ENCODE measurements around the gene KCTD2.
"Not testable (repeated sequence)": the region's sequence is repeated elsewhere in the genome, so short reads cannot be mapped to it uniquely, and the experiment has no call there.

KCTD2 gene

GRCh38 chr17:75067856-75068255, 20.8 kb downstream of the KCTD2 start:
- ChIA-PET POLR2A (no interaction called here), CTCF (interaction anchor here (1.5 to 3.7 kb wide), 3 partner anchors 37 to 63 kb away, joined by 5 to 25 read pairs (median 19); partner anchors contain the start of gene NT5C)
- no peak overlapping the region for H3K4me3 ChIP-seq (ENCODE audit: low read depth, low read length)
- DNase-seq (ENCODE audit: low read depth, low spot score), result no peak
- TF ChIP-seq CTCF (IDR thresholded peaks at IDR 0.05; ENCODE audit: insufficient read depth, low read length, missing control alignments), result no peak

DNA sequence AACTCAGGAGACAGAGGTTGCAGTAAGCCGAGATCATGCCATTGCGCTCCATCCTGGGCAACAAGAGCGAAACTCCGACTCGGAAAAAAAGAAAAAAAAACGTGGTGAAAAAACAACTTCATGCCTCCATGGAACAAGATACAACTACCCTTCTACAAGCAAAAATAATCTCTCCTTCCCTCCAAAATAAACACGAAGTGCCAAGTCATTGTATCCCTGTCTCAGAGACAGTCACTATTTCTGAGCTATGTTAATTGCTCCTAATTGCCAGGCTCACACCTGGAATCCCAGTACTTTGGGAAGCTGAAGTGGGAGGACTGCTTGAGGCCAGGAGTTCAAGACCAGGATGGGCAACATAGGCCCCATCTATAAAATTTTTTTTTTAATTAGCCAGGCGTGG, 21.7 kb downstream of the KCTD2 start:
- POLR2A ChIA-PET, result no interaction called here
- CTCF ChIA-PET, result interaction anchor here (0.7 to 11.0 kb wide), 10 partner anchors 8 to 896 kb away, joined by 3 to 115 read pairs (median 8); partner anchors contain the start of gene NT5C
- no peak for DNase-seq (ENCODE audit: low read depth, low spot score)
- TF ChIP-seq CTCF (IDR thresholded peaks at IDR 0.05; ENCODE audit: insufficient read depth, low read length, missing control alignments), result no peak
- no peak overlapping the region for H3K4me3 ChIP-seq (ENCODE audit: low read depth, low read length)

GRCh38 chr17:75069783-75070182, 22.8 kb downstream of the KCTD2 start:
- ChIA-PET CTCF (interaction anchor here (0.8 to 11.0 kb wide), 13 partner anchors 9 to 342 kb away, joined by 3 to 115 read pairs (median 10); partner anchors contain the start of genes ARMC7, NT5C and SLC16A5), POLR2A (no interaction called here)
- no peak overlapping the region for H3K4me3 ChIP-seq (ENCODE audit: low read depth, low read length)
- DNase-seq (ENCODE audit: low read depth, low spot score), result no peak
- TF ChIP-seq CTCF (IDR thresholded peaks at IDR 0.05; ENCODE audit: insufficient read depth, low read length, missing control alignments), result peak; percentile 36

DNA sequence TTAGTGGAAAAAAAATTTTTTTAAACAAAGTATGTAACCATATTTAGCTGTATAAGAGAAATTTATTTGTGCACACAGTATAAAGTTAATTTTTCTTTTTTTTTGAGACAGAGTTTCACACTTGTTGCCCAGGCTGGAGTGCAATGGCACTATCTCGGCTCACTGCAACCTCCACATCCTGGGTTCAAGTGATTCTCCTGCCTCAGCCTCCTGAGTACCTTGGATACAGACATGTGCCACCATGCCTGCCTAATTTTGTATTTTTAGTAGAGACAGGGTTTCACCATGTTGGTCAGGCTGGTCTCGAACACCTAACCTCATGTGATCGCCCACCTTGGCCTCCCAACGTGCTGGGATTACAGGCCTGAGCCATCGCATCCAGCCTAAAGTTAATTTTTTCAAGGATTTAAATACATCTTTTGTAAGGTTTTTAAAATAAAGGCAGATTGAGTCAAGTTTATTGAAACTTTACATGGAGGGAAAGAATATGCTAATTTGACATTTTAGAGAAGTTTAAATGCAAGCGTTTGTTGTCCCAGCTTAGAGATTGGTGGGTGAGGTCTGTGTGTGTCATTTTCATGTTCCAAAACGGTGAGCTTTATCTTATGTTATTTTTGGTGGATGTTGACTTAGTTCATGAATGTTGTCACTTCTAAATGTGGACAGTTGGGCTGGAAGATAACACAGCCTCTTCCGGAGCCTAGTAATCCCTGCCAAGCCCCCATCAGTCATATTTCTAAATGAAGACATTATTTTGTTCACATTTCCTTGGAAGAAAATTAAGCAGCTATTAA, 24.6 kb downstream of the KCTD2 start:
- DNase-seq (ENCODE audit: low read depth, low spot score); POLR2A ChIA-PET; H3K4me3 ChIP-seq (ENCODE audit: low read depth, low read length): not testable (repeated sequence)
- CTCF ChIA-PET, result interaction anchor here (0.6 to 11.0 kb wide), 9 partner anchors 11 to 130 kb away, joined by 3 to 115 read pairs (median 6); partner anchors contain the start of gene ARMC7

- H3K4me3 ChIP-seq (ENCODE audit: low read depth, low read length); DNase-seq (ENCODE audit: low read depth, low spot score); POLR2A ChIA-PET: not testable (repeated sequence)
- CTCF ChIA-PET, result interaction anchor here (0.7 to 11.0 kb wide), 8 partner anchors 12 to 129 kb away, joined by 3 to 115 read pairs (median 6); no protein-coding TSS in a partner anchor
Measured at GRCh38 chr17:75072909-75073308, 25.9 kb downstream of the KCTD2 start.

DNA sequence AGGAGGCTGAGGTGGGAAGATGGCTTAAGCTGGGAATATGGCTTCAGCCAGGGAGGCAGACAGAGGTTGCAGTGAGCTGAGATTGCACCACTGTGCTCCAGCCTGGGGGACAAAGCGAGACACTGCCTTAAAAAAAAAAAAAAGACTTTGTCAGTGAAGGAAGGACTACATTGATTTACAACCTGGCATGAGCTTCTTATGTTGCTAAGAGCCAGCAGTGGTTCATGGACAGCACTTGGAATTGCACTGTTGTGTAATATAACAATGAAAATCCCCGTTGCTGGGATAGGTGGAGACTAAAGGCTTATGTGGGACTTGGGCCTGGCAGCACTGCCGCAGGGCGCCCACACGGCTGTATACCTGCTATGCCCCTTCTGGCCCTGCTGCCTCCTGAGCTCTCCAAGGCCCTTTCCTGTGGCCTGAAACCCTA, 26.6 kb downstream of the KCTD2 start:
- ChIA-PET POLR2A (interaction anchor here (0.6 kb wide), 1 partner anchor 11 kb away, joined by 3 read pairs; no protein-coding TSS in a partner anchor), CTCF (interaction anchor here (1.0 to 11.0 kb wide), 7 partner anchors 10 to 128 kb away, joined by 3 to 115 read pairs (median 7); no protein-coding TSS in a partner anchor)
- no peak for DNase-seq (ENCODE audit: low read depth, low spot score)
- H3K4me3 ChIP-seq (ENCODE audit: low read depth, low read length), result no peak overlapping the region
- no peak for TF ChIP-seq CTCF (IDR thresholded peaks at IDR 0.05; ENCODE audit: insufficient read depth, low read length, missing control alignments)

DNA sequence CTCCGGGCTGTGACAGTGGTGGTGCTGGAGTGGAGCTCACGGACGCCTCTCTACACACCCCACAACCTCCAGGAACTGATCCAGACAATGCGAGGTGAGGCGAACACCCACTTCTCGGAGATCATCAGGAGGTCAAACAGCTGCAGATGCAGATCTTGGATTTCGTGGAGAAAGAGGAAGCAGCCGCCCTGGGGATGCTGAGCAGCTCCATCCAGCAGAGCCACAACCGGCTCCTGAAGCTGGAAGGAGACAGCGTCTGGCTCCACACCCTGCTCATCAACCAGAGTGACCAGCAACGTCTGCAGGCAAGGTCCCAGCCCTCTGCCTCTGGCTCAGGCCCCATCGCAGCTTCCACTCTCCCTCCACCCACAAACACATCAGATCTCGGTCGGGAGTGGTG, 27.5 kb downstream of the KCTD2 start:
- H3K4me3 ChIP-seq (ENCODE audit: low read depth, low read length), result no peak overlapping the region
- no peak for DNase-seq (ENCODE audit: low read depth, low spot score)
- POLR2A ChIA-PET, result interaction anchor here (0.6 kb wide), 1 partner anchor 57 kb away, joined by 3 read pairs; the partner anchor contains the start of gene NT5C
- CTCF ChIA-PET, result interaction anchor here (1.8 to 11.0 kb wide), 4 partner anchors 9 to 40 kb away, joined by 7 to 115 read pairs (median 12); no protein-coding TSS in a partner anchor
- TF ChIP-seq CTCF (IDR thresholded peaks at IDR 0.05; ENCODE audit: insufficient read depth, low read length, missing control alignments), result no peak

All from AG04449 (cell line).